Superior temporal gyrus (tissue), 1 donor: ENCODE measurements around the gene KRTAP1-3.
"Not testable (repeated sequence)": the region's sequence is repeated elsewhere in the genome, so short reads cannot be mapped to it uniquely, and the experiment has no call there.

ENCODE experiments used
- DNase-seq: peaks from one replicate; pipeline ENCODE4 v3.0.0-alpha.2; 2016; ENCODE audit errors: extremely low spot score

KRTAP1-3 gene

GRCh38 chr17:41034346-41034935 is at the start of gene KRTAP1-3:
TSS of gene KRTAP1-3 (minus strand) at chr17:41034874. CDS start at chr17:41034821, 53 bp downstream.
- not testable (repeated sequence) for DNase-seq

GRCh38 chr17:41084100-41084856 is 49.6 kb upstream of the KRTAP1-3 start, which contains the start of gene KRTAP4-7:
TSS of gene KRTAP4-7 (plus strand) at chr17:41084150. CDS start at chr17:41084207, 57 bp downstream.
- DNase-seq, result not testable (repeated sequence)

GRCh38 chr17:41083427-41083826 is 48.8 kb upstream of the KRTAP1-3 start:
- not testable (repeated sequence) for DNase-seq

GRCh38 chr17:41082626-41083025 is 48.0 kb upstream of the KRTAP1-3 start:
- no peak for DNase-seq

- DNase-seq, result no peak
Measured at GRCh38 chr17:41076788-41077187, 42.1 kb upstream of the KRTAP1-3 start.

GRCh38 chr17:41073676-41074075 is 39.0 kb upstream of the KRTAP1-3 start:
- no peak for DNase-seq

- DNase-seq, result no peak
Measured at GRCh38 chr17:41071606-41072360, 37.1 kb upstream of the KRTAP1-3 start.

- no peak for DNase-seq
Measured at GRCh38 chr17:41069031-41069430, 34.4 kb upstream of the KRTAP1-3 start.

GRCh38 chr17:41067281-41067680 is 32.6 kb upstream of the KRTAP1-3 start:
- no peak for DNase-seq

GRCh38 chr17:41065829-41066624 is 31.4 kb upstream of the KRTAP1-3 start, which contains the start of gene KRTAP2-4:
TSS of gene KRTAP2-4 (minus strand) at chr17:41065879. CDS start at chr17:41065845, 34 bp downstream.
- no peak for DNase-seq

GRCh38 chr17:41065016-41065689 is 30.5 kb upstream of the KRTAP1-3 start:
- DNase-seq, result not testable (repeated sequence)

- DNase-seq, result no peak
Measured at GRCh38 chr17:41064301-41064700, 29.6 kb upstream of the KRTAP1-3 start.

- DNase-seq, result no peak
Measured at GRCh38 chr17:41063449-41063848, 28.8 kb upstream of the KRTAP1-3 start.

- DNase-seq, result no peak
Measured at GRCh38 chr17:41061964-41062363, 27.3 kb upstream of the KRTAP1-3 start.

- no peak for DNase-seq
Measured at GRCh38 chr17:41060052-41060604, 25.5 kb upstream of the KRTAP1-3 start, which contains the start of gene KRTAP2-3. TSS of gene KRTAP2-3 (minus strand) at chr17:41060114. CDS start at chr17:41060050, 64 bp downstream.

GRCh38 chr17:41059276-41060051 is 24.8 kb upstream of the KRTAP1-3 start:
- not testable (repeated sequence) for DNase-seq

GRCh38 chr17:41058741-41059140 is 24.1 kb upstream of the KRTAP1-3 start:
- DNase-seq, result no peak

GRCh38 chr17:41057547-41057946 is 22.9 kb upstream of the KRTAP1-3 start:
- DNase-seq, result no peak

- DNase-seq, result not testable (repeated sequence)
Measured at GRCh38 chr17:41055130-41055529, 20.5 kb upstream of the KRTAP1-3 start, which contains the start of gene KRTAP2-2. TSS of gene KRTAP2-2 (minus strand) at chr17:41055230. CDS start at chr17:41055211, 19 bp downstream.
